CD4-positive, alpha-beta T cell treated with Interleukin-6 at 100 ng/mL for 8 hours (primary cell): ENCODE results near the gene ZNF354B.

ENCODE experiments used
- DNase-seq: peaks from one replicate; pipeline ENCODE4 v3.0.0-alpha.2; 2020; ENCODE audit warnings: mixed read lengths, low spot score

The ZNF354B gene

DNA sequence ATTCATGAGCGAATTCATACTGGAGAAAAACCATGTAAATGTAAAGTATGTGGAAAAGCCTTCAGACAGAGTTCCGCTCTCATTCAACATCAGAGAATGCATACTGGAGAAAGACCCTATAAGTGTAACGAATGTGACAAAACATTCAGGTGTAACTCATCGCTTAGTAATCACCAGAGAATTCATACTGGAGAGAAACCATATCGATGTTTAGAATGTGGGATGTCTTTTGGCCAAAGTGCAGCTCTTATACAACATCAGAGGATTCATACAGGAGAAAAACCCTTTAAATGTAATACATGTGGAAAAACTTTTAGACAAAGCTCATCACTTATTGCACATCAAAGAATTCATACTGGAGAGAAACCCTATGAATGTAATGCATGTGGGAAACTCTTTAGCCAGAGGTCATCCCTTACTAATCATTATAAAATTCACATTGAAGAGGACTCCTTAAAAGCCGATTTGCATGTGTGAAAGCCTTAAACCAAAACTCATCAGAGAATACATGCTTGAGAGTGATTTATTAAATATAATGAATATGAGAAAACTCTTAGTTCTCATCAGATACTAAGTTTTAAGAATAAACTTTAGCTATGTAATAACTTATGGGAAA is 24.2 kb downstream of the ZNF354B start:
- DNase-seq = no peak

DNA sequence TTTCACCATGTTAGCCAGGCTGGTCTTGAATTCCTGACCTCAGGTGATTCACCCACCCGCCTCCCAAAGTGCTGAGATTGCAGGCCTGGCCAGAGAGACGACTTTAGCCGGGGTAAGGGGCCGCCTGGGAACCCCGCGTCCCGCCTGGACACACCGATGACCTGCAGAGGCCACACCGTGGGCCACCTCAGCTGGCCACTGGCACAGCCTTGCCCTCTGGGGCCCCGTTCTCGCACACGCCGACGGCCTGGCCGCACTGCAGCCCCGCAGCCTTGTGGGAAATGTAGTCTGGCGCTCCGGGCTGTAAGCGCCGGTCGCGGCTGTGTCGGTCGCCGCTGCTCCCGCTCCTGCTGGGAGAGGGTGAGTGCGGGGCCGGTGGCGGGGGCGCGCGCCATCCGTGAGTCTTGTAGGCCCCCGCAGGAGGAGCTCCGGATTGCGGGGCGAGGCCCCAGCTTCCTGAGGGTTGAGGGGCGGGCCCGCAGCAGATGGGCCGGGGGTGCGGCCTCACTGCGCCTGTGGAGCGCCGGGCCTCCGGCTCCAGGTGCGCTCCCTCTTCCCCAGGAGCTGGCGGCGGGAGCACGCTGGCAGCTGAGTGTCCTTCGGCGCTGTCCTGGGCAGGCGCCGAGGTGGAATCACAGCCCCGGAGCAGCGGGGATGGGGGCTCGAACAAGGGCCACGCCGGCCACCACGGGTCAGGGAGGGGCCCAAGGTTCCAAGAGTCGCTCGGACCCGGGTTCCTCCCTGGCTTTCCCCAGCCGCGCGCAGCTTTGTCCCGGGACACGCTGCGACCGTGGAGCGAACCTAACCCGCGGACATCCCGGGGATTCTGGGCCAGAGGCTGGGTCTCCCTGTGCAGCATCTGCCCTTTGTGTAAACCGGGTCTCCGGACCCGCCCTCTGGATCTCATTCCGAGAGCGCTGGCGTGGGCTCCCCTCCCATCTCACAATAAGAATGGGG is 36.1 kb downstream of the ZNF354B start, which contains the start of gene ZFP2:
Gene ZFP2, plus strand, starts transcription at position 299 of the 957 bp plus-strand sequence. CDS start 35,401 bp downstream, outside the sequence.
- peak; percentile 25 for DNase-seq

DNA sequence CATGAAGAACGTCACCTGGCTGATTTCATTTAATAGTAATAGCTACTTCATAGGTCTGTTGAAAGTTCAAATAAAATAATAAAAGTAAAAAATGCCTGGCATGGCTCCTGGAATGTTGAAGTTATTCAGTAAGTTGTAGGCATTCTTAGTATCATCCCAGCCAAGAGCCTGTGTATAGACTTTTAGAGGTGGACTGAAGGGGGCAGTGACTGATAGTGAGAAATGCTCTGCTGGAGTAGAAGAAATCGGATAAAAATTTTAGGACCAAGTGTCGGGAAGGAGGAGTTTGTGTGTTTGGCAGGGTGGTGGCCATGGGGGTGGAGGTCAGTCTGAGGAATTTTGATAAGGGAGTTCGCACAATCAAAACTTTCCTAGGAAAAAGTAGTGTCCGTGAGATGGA is 39.5 kb downstream of the ZNF354B start:
- no peak for DNase-seq

DNA sequence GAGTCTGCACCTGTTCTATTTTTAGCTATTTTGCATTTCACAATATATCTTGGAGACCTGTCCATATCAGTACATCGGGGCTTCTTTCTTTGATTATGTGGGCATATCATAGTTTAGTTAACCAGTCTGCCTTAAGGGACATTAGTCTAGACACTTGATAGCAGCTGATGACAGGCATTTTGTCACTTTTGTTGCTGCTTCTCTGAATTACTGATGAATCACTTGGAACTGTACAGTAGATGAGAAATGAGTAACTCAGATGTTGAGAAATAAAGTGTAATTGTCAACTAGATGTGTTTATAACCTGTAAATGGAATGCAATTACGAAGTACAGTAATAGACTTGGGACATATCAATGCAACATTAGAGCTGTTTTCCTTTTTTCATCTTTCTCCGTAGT is 43.1 kb downstream of the ZNF354B start:
- no peak for DNase-seq

DNA sequence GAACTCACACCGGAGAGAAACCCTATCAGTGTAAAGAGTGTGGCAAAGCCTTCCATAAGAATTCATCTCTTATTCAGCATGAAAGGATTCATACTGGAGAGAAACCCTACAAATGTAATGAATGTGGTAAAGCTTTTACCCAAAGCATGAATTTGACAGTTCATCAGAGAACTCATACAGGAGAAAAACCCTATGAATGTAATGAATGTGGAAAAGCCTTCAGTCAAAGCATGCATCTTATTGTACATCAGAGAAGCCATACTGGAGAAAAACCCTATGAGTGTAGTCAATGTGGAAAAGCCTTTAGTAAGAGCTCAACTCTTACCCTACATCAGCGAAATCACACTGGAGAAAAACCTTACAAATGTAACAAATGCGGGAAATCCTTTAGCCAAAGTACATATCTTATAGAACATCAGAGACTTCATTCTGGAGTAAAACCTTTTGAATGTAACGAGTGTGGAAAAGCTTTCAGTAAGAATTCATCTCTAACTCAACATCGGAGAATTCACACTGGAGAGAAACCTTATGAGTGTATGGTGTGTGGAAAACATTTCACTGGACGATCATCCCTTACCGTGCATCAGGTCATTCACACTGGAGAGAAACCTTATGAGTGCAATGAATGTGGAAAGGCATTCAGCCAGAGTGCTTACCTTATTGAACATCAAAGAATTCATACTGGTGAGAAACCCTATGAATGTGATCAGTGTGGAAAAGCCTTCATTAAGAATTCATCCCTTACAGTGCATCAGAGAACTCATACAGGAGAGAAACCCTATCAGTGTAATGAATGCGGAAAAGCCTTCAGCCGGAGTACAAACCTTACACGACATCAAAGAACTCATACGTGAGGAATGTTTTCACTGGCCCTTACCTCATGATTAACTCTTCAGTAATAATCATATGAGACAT is 72.3 kb downstream of the ZNF354B start:
- no peak for DNase-seq
